GM10266 (cell line): ENCODE data around the gene FER1L5.

ENCODE experiments used
- DNase-seq: peaks from one replicate; pipeline ENCODE4 v3.0.0; 2012; ENCODE audit errors: extremely low spot score
- TF ChIP-seq, protein P1 (sequence below): IDR thresholded peaks from 2 replicates; pipeline ENCODE4 v1.5.1; 2012; ENCODE audit warnings: mild to moderate bottlenecking, low read depth; ENCODE audit not compliant: control insufficient read depth, insufficient read depth; ENCODE audit errors: missing control alignments

Gene FER1L5

DNA sequence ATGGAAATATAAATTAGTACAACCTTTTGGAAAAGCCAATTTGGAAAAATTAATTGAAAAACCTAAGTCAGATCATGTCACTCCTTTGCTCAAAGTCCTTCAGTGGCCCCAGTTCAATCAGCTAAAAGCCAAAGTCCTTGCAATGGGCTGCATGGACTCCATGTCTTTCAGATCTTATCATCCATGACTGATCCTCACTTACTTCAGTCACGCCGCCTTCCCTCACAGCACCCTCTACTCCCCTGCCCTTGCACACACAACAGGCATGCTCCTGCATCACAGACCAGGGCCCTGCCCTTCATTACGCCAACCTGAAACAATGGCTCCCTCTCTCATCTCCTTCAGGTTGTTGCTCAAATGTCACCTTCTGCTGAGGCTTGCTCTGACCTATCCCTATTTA is 20.0 kb upstream of the FER1L5 start:
- TF ChIP-seq, protein P1, sequence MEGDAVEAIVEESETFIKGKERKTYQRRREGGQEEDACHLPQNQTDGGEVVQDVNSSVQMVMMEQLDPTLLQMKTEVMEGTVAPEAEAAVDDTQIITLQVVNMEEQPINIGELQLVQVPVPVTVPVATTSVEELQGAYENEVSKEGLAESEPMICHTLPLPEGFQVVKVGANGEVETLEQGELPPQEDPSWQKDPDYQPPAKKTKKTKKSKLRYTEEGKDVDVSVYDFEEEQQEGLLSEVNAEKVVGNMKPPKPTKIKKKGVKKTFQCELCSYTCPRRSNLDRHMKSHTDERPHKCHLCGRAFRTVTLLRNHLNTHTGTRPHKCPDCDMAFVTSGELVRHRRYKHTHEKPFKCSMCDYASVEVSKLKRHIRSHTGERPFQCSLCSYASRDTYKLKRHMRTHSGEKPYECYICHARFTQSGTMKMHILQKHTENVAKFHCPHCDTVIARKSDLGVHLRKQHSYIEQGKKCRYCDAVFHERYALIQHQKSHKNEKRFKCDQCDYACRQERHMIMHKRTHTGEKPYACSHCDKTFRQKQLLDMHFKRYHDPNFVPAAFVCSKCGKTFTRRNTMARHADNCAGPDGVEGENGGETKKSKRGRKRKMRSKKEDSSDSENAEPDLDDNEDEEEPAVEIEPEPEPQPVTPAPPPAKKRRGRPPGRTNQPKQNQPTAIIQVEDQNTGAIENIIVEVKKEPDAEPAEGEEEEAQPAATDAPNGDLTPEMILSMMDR = no peak
- no peak for DNase-seq

DNA sequence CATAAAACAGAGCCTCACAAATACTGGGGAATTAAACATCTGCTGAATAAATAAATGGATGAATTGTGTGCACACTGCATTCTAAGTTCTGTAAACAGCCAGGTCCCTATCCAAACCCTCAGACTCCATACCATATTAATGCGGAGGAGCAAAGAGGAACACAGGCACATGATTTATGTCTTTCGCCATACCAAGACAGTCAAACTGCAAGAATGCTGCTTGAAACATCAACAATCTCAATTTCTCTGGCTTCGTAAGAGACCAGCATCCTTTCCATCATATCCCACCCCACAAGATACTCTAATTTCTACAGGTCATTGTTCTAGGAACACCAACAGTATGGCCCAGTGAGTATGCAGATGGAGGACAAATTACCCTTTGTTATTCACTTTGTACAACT is 19.4 kb upstream of the FER1L5 start:
- TF ChIP-seq, protein P1 = no peak
- DNase-seq = no peak

DNA sequence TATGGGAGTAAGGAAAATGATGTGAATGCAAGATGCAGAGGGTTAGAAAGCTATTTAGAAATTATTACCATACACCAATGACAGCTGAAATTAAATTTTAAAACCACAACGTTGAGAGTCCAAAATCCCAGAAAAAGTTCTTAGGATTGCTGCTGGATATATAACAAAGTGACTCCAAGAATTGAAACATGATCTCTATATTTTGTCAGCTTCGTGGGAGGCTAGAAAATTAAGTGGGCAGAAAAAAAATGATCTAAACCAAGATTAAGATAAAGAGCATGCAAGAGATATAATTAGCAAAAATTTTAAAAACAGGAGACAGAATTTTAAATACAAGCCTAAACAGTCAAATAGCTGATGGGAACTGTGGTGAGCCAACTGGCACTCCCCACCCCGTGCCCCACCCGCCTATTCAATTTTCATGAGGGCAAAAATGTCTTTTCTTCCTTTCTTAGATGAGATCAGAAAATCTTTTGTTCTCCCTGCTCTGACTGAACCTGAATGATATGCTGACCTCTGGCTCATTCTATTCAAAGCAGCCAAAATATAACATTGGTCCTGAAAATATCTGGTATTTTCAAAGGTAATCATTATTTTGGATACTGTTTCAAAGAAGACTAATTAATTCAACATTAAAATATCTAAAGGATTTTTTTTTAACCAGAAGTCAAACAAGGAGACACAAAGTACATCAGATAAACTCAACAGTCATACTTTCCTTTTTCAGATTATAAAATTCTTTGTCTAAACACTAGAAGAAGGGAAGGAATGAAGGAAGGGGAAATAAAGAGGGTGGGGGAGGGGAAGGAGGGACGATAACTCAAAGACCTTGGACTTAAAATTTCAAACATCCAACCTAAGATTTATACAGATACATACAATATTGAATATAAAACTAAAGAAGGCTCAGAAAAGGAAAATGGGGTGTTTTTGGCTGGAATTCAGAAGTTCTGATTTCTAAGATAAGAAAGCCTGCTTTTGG is 16.7 kb upstream of the FER1L5 start:
- TF ChIP-seq, protein P1 = no peak
- no peak for DNase-seq

DNA sequence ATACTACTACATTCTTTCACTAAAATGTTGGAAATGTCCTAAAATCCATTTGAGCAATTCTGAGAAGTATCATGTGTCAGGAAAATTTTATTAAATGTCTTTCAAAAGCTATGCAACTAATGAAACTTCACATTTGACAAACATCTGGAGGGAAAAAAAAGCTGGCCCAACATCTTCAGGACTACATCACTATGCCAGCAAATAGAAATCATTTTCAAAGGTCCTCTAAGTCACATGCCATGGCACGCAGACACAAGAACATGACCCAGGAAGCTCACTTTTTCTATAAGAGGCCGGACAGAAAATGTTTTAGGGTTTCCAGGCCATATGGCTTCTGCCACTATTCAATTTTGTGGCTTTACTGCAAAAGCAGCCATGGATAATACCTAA is 16.0 kb upstream of the FER1L5 start:
- TF ChIP-seq, protein P1 = no peak
- no peak for DNase-seq

DNA sequence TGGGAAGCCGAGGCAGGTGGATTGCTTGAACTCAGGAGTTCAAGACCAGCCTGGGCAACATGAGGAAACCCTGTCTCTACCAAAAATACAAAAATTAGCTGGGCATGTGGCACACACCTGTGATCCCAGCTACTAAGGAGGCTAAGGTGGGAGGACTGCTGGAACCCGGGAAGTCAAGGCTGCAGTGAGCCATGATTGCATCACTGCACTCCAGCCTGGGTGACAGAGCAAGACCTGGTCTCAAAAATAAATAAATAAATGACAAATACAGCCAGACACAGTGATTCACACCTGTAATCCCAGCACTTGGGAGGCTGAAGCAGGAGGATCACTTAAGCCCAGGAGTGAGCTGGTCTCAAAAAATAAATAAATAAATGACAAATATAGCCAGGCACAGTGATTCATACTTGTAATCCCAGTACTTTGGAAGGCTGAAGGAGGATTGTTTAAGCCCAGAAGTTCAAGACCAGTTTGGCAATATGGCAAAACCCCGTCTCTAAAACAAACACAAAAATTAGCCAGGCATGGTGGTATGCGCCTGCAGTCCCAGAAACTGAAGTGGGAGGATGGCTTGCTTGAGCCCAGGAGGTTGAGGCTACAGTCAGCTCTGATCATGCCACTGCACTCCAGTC is 10.6 kb upstream of the FER1L5 start:
- no peak for DNase-seq

GRCh38 chr2:96633641-96634040 is 8.9 kb upstream of the FER1L5 start:
- no peak for DNase-seq
- TF ChIP-seq, protein P1 = no peak

More for the DNA sequence above, 10.6 kb upstream of the FER1L5 start:
- TF ChIP-seq, protein P1 = no peak

GRCh38 chr2:96636551-96637171 is 5.9 kb upstream of the FER1L5 start:
- TF ChIP-seq, protein P1 = no peak
- no peak for DNase-seq
